GM18873 (cell line): Measurements from ENCODE around the gene FAM107B.
"Not testable (repeated sequence)": the region's sequence is repeated elsewhere in the genome, so short reads cannot be mapped to it uniquely, and the experiment has no call there.

Experiments used
- ATAC-seq: cut with Tn5 transposase; IDR thresholded peaks from one replicate; pipeline ENCODE4 v1.9.1; 2021; ENCODE audit warnings: mild to moderate bottlenecking, moderate library complexity, moderate number of reproducible peaks; ENCODE audit not compliant: unreplicated experiment, low FRiP score

The FAM107B gene

GRCh38 chr10:14737808-14738545 lies 36.7 kb downstream of the FAM107B start:
- no peak for ATAC-seq

DNA sequence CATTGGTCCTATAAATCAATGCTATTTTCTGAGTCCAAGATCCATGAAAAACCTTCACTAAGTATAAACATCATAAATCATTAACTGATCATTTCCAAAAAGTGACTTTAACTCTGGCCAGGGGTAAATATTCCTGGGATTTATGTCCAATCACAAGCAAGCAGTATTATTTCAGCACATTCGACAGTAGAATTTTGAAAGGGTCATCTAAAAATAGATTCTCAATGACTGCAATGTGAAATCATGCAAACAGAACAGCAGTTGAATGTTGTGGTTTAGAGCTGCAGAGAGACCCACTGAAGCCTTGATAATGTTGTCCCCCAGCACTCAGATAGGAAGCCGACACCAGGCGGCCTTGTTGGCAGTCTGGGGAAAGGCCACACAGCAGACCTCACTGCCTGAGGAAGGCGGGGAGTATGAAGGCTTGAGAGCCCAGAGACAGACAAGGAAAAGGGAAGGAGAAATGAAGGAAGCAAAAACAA lies 38.1 kb downstream of the FAM107B start:
- no peak for ATAC-seq

GRCh38 chr10:14736043-14736442 lies 38.7 kb downstream of the FAM107B start:
- ATAC-seq: no peak

- no peak for ATAC-seq
Measured at GRCh38 chr10:14731875-14732512, 42.7 kb downstream of the FAM107B start.

DNA sequence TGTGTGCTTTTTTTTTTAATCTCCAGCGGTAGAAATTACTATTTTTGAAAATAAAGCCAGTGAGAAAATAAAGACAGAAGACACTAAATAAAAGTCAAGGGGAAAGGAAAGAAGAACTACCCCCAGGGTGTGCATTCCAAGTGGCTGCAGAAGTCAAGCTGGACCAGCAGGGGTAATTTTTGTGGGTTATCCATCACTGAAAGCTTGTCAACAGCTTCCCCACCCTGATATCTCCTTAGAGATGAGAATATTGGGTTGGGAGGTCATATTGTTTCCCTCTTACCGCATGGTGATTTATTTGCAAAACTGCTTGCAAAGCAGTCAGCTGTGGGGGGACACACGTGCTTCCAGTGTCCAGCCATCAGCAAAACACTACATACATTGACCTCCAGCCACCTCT lies 46.4 kb downstream of the FAM107B start:
- ATAC-seq: no peak

DNA sequence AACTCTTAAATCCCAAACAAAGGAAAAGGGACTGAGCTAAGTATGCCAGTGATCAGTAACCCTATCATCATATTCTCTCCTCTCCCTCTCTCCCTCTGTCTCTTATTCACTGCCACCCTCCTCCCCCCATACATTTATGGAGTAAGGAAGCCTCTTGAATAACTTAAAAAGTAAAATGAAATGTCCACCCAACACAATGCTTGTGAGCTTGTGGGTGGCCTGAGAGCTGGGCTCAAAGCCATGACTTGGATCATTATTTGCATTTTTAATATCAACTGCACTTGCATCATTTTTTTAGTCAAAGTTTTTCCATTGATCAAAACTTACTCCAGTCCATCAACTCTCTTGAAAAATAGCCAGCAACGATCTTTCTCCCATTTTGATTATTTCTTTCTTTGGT lies 46.8 kb downstream of the FAM107B start:
- ATAC-seq: no peak

- ATAC-seq: no peak
Measured at GRCh38 chr10:14727465-14727864, 47.2 kb downstream of the FAM107B start.

DNA sequence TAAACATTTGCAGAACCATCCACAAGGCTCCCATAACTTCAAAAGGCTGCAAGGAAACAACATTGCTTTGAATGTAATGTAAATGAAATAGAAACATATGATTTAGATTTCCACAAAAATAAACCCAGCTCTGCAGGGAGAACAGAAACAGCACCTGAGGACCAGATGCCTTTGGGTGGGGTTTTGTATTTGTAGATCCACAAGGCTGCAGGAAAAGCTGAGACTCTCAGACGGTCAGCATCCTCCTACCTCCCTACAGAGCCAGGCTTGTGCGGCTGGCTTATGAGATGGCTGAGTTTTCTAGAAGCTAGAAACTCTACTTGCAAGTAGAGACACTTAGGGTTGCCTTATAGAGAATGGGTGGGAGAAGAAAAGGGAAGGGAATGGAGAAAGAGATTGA lies 49.8 kb downstream of the FAM107B start:
- ATAC-seq: no peak

- no peak for ATAC-seq
Measured at GRCh38 chr10:14723052-14723689, 51.5 kb downstream of the FAM107B start.

- no peak for ATAC-seq
Measured at GRCh38 chr10:14717552-14717951, 57.1 kb downstream of the FAM107B start.

DNA sequence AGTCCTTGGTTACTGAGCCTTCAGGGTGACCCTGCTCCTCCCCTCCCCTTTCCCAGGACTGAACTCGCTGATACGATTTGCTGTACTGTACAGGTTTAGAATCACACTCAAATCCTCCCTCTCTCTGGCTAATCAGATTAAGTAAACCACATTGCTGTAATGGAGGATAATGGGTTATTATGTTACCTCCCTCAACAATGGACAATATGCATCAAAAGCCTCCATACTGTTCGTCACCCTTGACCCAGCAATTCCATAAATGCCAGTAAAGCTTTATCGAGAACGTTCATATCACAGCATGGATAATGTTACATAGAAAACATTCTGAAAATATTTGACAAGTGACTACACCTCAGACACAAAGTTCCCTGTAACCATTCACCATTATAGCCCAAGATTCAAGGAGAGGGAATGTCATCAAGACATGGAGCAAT lies 61.7 kb downstream of the FAM107B start:
- ATAC-seq: no peak

- not testable (repeated sequence) for ATAC-seq
Measured at GRCh38 chr10:14709344-14709743, 65.4 kb downstream of the FAM107B start.

- no peak for ATAC-seq
Measured at GRCh38 chr10:14707481-14707880, 67.2 kb downstream of the FAM107B start.

- no peak for ATAC-seq
Measured at GRCh38 chr10:14705548-14706230, 69.0 kb downstream of the FAM107B start.

DNA sequence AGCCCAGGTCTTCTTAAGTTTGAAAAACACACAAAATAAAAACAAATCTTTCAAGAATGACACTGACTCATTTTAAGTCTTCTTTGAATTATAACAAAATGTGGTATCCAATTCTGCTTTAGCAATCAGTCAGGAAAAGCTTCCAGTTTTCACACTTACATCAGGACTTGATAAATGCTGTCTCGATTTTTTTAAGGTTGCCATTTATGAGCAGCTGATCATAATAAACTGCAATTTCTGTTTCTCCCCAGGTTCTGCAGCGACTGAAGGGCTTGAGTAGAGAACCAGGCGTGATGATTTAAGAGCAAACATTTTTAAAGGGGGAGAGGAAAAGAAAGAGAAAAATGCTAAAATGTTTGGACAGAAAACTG lies 71.1 kb downstream of the FAM107B start:
- no peak for ATAC-seq

DNA sequence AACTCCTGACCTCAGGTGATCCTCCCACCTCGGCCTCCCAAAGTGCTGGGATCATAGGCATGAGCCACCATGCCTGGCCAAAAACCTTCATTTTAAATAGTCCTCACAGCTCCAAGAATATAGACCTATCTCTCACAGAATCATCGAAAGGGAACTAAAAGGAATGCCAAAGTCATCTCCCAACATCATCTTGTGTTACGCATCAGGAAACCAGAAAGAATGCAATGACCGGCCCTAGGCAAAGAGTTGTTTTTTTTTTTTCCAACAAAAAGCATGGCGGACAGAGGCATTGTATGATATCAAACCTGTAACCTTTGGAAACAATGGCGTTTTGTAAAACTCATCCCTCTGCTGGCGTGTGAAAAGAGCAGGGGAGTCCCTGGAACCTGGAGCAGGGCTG lies 73.2 kb downstream of the FAM107B start:
- no peak for ATAC-seq

- no peak for ATAC-seq
Measured at GRCh38 chr10:14700546-14700945, 74.2 kb downstream of the FAM107B start.

- ATAC-seq: no peak
Measured at GRCh38 chr10:14699482-14699881, 75.2 kb downstream of the FAM107B start.

- ATAC-seq: peak; percentile 28
Measured at GRCh38 chr10:14698829-14699170, 75.9 kb downstream of the FAM107B start.

DNA sequence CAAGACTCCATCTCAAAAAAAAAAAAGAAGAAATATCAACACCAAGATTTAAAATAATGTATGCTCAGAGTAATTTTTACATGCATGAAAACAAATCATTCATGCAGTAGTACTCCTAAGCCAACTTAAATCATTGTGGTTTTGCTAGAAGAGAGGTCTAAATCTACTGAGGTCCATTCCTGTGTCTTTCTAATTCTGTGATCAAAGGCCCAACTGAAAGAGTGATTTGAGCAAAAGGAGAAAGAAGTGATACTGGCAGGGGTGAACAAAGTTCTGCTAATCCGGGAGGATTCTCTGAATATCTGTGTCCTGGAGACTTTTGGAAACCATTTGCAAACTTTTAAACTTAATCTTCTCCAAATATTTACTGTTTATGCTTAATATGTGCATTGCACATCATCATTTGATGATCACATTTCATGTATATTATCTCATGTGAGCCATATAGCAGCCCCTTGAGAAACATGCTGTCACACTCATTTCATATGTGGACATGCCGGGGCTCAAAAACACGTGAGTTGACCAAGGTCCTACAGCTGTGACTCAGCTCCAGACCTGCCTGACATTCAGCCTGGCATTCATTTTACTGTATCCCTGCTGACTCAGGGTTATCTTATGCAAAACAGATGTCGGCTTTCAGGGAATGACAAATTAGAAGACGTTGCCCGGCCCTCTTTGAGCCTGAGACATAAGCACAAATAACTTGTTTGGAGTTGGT lies 76.4 kb downstream of the FAM107B start:
- ATAC-seq: peak; percentile 52
